Esophagus squamous epithelium (tissue), 5 donors: ENCODE data around the gene C4A. TPM values are rescaled to one million over a fixed set of nuclear protein-coding genes. Genes with fewer than 3 reads are reported as not detected.
A peak's percentile ranks its signal among the peaks of the same experiment; 100 is the strongest.

ENCODE experiments used
- DNase-seq: peaks from one replicate; lab custom pipeline; 2025; lab: John Stamatoyannopoulos, UW
- H3K27ac ChIP-seq, 4 donors: fragments of 200-600 bp; sonication (generic); one replicate each; pipeline ENCODE4 v1.5.1; 2016 to 2019; ENCODE audit warnings: mild to moderate bottlenecking in 1 of 4
- H3K27me3 ChIP-seq, 4 donors: fragments of 200-600 bp; sonication (generic); 1 replicate in 3 of 4; 2 replicates in 1 of 4; pipeline versions ENCODE4 v1.5.1 to v1.6.0; 2017 to 2021; ENCODE audit warnings: antibody characterized with exemption in 1 of 4
- H3K36me3 ChIP-seq, 3 donors: fragments of 200-600 bp; sonication (generic); one replicate each; pipeline ENCODE4 v1.5.1; 2016 to 2019
- H3K4me1 ChIP-seq, 3 donors: fragments of 200-600 bp; sonication (generic); one replicate each; pipeline ENCODE4 v1.5.1; 2017 to 2019
- H3K4me3 ChIP-seq, 4 donors: fragments of 200-600 bp; sonication (generic); 1 replicate in 3 of 4; 2 replicates in 1 of 4; pipeline ENCODE4 v1.5.1; 2016 to 2019; ENCODE audit warnings: mild to moderate bottlenecking in 2 of 4, moderate library complexity in 1 of 4
- H3K9me3 ChIP-seq, 3 donors: fragments of 200-600 bp; sonication (generic); one replicate each; pipeline ENCODE4 v1.5.1; 2016 to 2019
- POLR2A ChIP-seq, 4 donors: fragments of 450-650 bp; IDR thresholded peaks; one replicate each; pipeline ENCODE4 v1.6.1; 2017; ENCODE audit warnings: antibody characterized with exemption in 4 of 4, mild to moderate bottlenecking in 4 of 4, moderate library complexity in 3 of 4
- WGBS, 2 donors: methylation state at CpG; one replicate each; pipeline ENCODE4 v1.1.5; 2018; 5-methylcytosine and 5-hydroxymethylcytosine counted together
- intact Hi-C: fragments of 100-400 bp; cut with DNase I; formaldehyde crosslinking; loops from one replicate; pipeline ENCODE4 v1.15.0; 2022
- total RNA-seq, 4 donors: library from RNA; depleted of rRNA; stranded (reverse); fragments of >200 nt; gene quantifications; one replicate each; pipeline ENCODE4 v1.1.0, GENCODE V29; 2016
- TF ChIP-seq, protein P1 (sequence below), 6 experiments: fragments of 450-650 bp in 4 of 6; fragments of 200-600 bp in 2 of 6; sonication (generic) in 2 of 6; IDR thresholded peaks; one replicate each; pipeline ENCODE4 v1.5.1; 2016 to 2019; ENCODE audit warnings: antibody characterized with exemption in 6 of 6, mild to moderate bottlenecking in 4 of 6, moderate library complexity in 4 of 6
- donor health status: DM: yes; HTN: yes; CAD: no.

Gene C4A
- total RNA-seq, 4 donors from 2014 or later = 2.0 to 11.8 (median 5.2) TPM

DNA sequence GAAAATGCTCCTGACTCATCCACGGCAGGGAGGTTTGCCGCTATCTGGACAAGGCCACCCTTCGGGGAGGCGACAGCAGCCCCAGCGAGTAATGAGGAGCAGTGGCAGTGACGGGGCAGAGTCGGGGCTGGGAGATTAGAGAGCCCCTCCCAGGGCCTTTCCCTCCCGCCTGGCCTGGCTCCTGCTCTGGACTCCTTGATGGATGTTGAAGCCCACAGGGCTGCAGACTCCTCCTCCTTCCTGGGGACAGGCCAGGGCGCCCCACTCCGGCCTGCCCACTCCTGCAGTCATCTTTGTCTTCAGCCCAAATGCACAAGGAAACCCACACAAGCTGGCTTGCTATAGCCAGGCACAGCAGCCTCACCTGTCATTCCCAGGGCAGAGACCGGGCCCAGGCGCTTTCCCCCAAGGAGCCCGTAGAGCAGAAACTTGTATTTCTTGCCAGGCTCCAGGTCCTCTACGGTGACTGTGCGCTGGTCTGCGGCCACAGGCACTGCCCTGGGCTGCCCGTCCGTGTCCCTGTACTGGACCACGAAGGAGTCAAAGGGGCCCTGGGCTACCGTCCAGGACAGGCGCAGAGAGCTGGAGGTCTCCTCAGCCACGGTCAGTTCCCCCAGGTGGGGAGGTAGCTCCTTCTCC, 64.1 kb downstream of the C4A start:
- no CpG with 5 or more reads among the region's 22 CpGs for WGBS, 2 donors
- no peak for DNase-seq
- Histone ChIP-seq H3K27ac (peak overlapping the region; percentile 47 to 89 (median 72)), H3K9me3 (no peaks in the 10 kb centered on the region), H3K4me1 (peaks cover 5 to 33% (median 29%) of the 10 kb centered on the region in 3 donors), H3K4me3 (peak overlapping the region in 1 of 4 donors; percentile 7), H3K27me3 (no peaks in the 10 kb centered on the region), H3K36me3 (peaks cover 0 to 5% (median 0%) of the 10 kb centered on the region in 3 donors)
- intact Hi-C loops = no loop called here
- TF ChIP-seq POLR2A (IDR thresholded peaks at IDR 0.05) = no peak
- TF ChIP-seq, protein P1, sequence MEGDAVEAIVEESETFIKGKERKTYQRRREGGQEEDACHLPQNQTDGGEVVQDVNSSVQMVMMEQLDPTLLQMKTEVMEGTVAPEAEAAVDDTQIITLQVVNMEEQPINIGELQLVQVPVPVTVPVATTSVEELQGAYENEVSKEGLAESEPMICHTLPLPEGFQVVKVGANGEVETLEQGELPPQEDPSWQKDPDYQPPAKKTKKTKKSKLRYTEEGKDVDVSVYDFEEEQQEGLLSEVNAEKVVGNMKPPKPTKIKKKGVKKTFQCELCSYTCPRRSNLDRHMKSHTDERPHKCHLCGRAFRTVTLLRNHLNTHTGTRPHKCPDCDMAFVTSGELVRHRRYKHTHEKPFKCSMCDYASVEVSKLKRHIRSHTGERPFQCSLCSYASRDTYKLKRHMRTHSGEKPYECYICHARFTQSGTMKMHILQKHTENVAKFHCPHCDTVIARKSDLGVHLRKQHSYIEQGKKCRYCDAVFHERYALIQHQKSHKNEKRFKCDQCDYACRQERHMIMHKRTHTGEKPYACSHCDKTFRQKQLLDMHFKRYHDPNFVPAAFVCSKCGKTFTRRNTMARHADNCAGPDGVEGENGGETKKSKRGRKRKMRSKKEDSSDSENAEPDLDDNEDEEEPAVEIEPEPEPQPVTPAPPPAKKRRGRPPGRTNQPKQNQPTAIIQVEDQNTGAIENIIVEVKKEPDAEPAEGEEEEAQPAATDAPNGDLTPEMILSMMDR (IDR thresholded peaks at IDR 0.05) = no peak

DNA sequence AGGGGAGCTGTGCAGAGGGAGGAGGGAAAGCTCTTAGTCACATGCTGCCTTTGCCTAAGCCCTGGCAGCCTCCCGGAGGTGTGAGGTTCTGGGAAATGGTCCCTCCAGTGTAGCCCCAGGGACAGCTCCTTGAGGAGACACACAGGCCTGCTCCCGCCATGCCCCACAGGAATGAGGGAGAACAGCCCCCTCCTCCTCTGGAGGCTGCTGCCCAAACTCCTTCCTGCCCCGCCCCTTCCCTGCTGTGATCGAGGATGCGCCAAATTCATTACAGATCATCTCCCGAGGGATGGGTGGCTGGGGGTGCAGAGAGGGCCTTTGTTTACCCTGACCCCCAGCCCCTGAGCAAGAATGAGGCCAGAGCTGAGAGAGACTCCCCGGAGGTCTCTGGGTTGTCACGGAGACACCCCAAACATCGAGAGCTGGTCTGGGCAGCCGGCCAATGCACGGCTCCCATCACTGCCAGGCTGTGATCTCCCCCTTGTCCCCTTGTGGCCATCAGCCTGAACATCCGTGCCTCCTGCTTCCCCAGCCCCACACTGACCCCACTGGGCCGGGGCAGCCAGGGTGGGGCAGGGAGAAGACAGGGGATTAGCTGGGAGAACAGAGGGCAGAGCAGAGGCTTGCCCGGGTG, 64.7 kb downstream of the C4A start:
- intact Hi-C loops = no loop called here
- H3K27ac ChIP-seq = peak overlapping the region; percentile 47 to 89 (median 72)
- H3K4me3 ChIP-seq = peak overlapping the region in 1 of 4 donors; percentile 7
- peaks cover 5 to 33% (median 29%) of the 10 kb centered on the region in 3 donors for H3K4me1 ChIP-seq
- TF ChIP-seq, protein P1 (IDR thresholded peaks at IDR 0.05) = no peak
- TF ChIP-seq POLR2A (IDR thresholded peaks at IDR 0.05) = no peak
- no CpG with 5 or more reads among the region's 14 CpGs for WGBS, 2 donors
- H3K9me3 ChIP-seq = no peaks in the 10 kb centered on the region
- no peak for DNase-seq
- no peaks in the 10 kb centered on the region for H3K27me3 ChIP-seq
- peaks cover 0 to 5% (median 0%) of the 10 kb centered on the region in 3 donors for H3K36me3 ChIP-seq

DNA sequence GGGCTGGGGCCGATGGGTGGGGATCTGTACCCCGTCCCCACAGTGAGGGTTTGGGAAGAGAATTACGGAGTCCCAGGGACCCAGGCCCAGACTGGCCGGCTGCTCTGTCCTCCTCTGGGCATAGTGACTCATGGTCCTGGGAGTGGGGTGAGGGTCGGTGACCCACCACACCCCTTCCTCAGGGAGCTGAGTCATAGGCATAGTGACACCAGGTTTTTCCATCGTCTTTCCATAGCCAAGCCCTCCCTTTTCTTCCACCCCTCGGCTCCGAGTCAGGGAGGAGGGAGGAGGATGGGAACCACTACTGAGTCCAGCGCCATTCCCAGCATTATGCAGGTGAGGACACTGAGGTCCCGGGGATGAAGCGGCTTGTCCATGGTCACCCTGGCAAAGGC, 65.2 kb downstream of the C4A start:
- no peak for TF ChIP-seq POLR2A (IDR thresholded peaks at IDR 0.05)
- TF ChIP-seq, protein P1 (IDR thresholded peaks at IDR 0.05) = no peak
- no peaks in the 10 kb centered on the region for H3K27me3 ChIP-seq
- H3K4me1 ChIP-seq = peaks cover 5 to 33% (median 29%) of the 10 kb centered on the region in 3 donors
- no peak for DNase-seq
- H3K4me3 ChIP-seq = no peak overlapping the region
- H3K9me3 ChIP-seq = no peaks in the 10 kb centered on the region
- WGBS, 2 donors = 0 to 18% methylated on average over 6 to 7 of the region's 11 CpGs
- peaks cover 0 to 5% (median 0%) of the 10 kb centered on the region in 3 donors for H3K36me3 ChIP-seq
- H3K27ac ChIP-seq = peak overlapping the region; percentile 47 to 89 (median 72)
- intact Hi-C loops = no loop called here

DNA sequence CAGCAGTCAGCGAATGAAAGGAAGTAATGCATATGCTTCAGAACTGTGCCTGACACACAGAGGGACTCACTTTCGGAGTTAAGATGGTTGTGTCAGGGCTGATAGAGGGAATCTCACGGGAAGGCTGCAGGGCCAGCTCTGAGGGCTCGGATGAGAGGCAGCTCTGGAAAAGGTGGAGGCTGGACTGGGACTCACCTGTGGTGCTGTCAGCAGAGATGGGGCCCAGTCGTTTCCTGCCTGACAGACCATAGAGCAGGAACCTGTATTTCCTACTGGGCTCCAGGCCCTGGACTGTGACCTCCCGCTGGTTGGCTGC, 65.6 kb downstream of the C4A start:
- no peak for DNase-seq
- H3K4me3 ChIP-seq = no peak overlapping the region
- H3K4me1 ChIP-seq = peaks cover 5 to 33% (median 29%) of the 10 kb centered on the region in 3 donors
- intact Hi-C loops = no loop called here
- H3K36me3 ChIP-seq = peaks cover 0 to 5% (median 0%) of the 10 kb centered on the region in 3 donors
- no peak for TF ChIP-seq POLR2A (IDR thresholded peaks at IDR 0.05)
- TF ChIP-seq, protein P1 (IDR thresholded peaks at IDR 0.05) = no peak
- no peaks in the 10 kb centered on the region for H3K27me3 ChIP-seq
- 60 to 70% methylated on average over 1 to 4 of the region's 6 CpGs for WGBS, 2 donors
- H3K9me3 ChIP-seq = no peaks in the 10 kb centered on the region
- H3K27ac ChIP-seq = peak overlapping the region in 3 of 4 donors; percentile 71 to 89 (median 73)
